HFF-Myc (cell line): ENCODE measurements around the gene OR2H2.
A peak's percentile ranks its signal among the peaks of the same experiment; 100 is the strongest.

ENCODE experiments used
- DNase-seq: peaks from one replicate; pipeline ENCODE4 v3.0.0-alpha.2; 2011; ENCODE audit warnings: low read depth; ENCODE audit errors: extremely low read depth
- H3K4me3 ChIP-seq: replicated peaks from 2 replicates; pipeline ENCODE4 v1.5.1; 2011; ENCODE audit warnings: low read depth, mild to moderate bottlenecking, control low read depth, low read length
- CTCF ChIP-seq: IDR thresholded peaks from 2 replicates; pipeline ENCODE4 v1.5.1; 2012; ENCODE audit warnings: mild to moderate bottlenecking, low read depth, low read length, control low read depth; ENCODE audit errors: missing control alignments

Gene OR2H2

DNA sequence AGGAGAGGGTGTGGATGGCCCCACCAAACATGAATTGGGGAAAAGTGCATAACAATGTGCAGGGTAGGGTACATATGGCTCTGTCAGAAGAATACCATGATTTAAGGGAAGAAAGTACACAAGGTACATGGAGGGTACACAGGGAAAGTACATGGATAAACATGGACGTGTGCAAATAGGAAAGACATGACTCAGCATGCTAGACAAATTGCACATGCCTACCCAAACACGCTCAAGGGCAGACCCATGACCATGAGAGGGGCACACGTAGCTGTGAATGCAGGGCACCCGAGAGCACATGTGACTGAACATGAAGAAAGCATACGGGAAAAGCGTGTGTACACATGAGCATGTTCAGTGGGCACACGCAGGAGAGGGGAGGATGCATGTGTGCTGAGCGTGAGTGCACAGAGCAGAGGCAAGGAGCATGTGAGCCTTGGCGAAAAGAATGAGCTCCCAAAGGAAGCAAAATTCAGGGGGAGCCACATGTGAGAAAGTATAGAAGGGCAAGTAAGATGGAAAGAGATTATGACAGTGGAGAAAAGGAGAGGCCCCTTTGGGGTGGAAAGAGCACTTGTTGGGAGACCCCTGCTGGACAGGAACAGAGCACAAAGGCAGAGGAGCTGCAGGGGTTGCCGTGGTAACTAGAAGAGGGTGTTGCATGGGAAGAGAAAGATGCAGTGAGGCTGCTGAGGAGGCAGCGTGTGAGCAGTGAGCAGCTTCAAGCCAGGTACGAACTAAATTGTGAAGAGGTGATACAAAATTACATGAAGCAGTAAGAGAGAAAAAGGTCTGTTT is 17.8 kb downstream of the OR2H2 start:
- TF ChIP-seq CTCF, result peak; percentile 30
- no peak overlapping the region for H3K4me3 ChIP-seq
- DNase-seq, result no peak

GRCh38 chr6:29603456-29603855 is 18.5 kb downstream of the OR2H2 start:
- H3K4me3 ChIP-seq, result no peak overlapping the region
- no peak for TF ChIP-seq CTCF
- no peak for DNase-seq

- no peak overlapping the region for H3K4me3 ChIP-seq
- no peak for DNase-seq
- no peak for TF ChIP-seq CTCF
Observed at GRCh38 chr6:29603930-29604329, 19.0 kb downstream of the OR2H2 start.

DNA sequence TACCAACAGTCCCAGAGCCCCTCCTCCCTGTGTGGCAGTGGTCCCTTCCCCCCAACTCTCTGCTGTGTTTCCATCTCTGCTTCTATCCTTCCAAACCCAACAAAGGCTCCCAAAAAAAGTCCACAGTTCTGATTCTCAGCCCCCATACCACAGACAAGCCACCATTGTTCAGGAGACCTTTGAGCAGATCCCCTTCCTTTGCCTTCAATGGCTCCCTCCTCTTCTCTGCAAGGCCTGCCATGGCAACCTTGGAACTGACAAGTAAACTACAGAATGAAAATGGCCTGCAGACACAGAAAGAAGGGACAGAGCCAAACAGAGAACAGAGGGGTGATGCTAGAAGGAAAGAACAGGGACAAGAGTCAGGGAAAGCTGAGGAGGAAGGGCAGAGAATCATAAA is 23.2 kb downstream of the OR2H2 start:
- no peak overlapping the region for H3K4me3 ChIP-seq

GRCh38 chr6:29610540-29610939 is 25.6 kb downstream of the OR2H2 start:
- DNase-seq, result no peak
- H3K4me3 ChIP-seq, result no peak overlapping the region
- TF ChIP-seq CTCF, result no peak

More for the DNA sequence above, 23.2 kb downstream of the OR2H2 start:
- DNase-seq, result no peak
- TF ChIP-seq CTCF, result no peak

GRCh38 chr6:29611426-29611825 is 26.5 kb downstream of the OR2H2 start:
- no peak for TF ChIP-seq CTCF
- no peak overlapping the region for H3K4me3 ChIP-seq
- DNase-seq, result no peak
